ENCODE results near the gene ZBTB21.

The ZBTB21 gene

DNA sequence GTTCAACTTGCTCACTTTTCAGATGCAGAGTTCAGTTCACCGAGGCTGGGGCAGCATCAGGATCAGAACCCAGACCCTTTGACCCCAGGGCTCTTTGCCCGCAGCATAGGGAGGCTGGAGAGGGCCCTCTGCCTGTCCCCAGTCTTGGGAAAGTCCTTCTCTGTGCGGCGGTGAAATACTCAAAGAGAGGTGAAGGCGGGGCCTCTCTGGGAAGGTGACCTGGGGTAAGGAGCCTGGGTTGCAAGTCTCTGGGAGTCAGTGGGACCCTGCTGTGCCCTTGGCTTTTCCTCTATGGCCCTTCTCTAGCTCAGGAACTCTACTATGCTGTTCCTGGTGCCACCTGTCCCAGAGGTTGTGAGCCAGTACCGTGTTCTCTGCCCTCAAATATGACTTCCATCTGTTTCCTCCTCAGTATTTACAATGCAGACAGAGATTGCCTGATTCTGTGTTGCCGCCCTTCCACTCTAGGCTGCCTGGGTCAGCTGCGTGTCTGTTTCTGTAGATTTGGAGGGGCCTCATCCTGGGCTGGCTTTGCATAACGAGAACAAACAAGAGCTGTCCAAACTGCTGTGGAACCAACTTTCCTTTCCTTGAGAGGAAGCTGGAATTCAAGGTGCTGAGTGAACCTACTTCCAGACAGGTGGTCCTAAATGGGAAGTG, 18.7 kb upstream of the ZBTB21 start:
- no peak overlapping the region for H3K4me3 ChIP-seq (ENCODE audit: low read length)
- no peak for DNase-seq (ENCODE audit: low read depth)
- TF ChIP-seq, protein P1, sequence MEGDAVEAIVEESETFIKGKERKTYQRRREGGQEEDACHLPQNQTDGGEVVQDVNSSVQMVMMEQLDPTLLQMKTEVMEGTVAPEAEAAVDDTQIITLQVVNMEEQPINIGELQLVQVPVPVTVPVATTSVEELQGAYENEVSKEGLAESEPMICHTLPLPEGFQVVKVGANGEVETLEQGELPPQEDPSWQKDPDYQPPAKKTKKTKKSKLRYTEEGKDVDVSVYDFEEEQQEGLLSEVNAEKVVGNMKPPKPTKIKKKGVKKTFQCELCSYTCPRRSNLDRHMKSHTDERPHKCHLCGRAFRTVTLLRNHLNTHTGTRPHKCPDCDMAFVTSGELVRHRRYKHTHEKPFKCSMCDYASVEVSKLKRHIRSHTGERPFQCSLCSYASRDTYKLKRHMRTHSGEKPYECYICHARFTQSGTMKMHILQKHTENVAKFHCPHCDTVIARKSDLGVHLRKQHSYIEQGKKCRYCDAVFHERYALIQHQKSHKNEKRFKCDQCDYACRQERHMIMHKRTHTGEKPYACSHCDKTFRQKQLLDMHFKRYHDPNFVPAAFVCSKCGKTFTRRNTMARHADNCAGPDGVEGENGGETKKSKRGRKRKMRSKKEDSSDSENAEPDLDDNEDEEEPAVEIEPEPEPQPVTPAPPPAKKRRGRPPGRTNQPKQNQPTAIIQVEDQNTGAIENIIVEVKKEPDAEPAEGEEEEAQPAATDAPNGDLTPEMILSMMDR (IDR thresholded peaks at IDR 0.05; ENCODE audit: insufficient read depth, low read depth, low read length, missing control alignments) = no peak

DNA sequence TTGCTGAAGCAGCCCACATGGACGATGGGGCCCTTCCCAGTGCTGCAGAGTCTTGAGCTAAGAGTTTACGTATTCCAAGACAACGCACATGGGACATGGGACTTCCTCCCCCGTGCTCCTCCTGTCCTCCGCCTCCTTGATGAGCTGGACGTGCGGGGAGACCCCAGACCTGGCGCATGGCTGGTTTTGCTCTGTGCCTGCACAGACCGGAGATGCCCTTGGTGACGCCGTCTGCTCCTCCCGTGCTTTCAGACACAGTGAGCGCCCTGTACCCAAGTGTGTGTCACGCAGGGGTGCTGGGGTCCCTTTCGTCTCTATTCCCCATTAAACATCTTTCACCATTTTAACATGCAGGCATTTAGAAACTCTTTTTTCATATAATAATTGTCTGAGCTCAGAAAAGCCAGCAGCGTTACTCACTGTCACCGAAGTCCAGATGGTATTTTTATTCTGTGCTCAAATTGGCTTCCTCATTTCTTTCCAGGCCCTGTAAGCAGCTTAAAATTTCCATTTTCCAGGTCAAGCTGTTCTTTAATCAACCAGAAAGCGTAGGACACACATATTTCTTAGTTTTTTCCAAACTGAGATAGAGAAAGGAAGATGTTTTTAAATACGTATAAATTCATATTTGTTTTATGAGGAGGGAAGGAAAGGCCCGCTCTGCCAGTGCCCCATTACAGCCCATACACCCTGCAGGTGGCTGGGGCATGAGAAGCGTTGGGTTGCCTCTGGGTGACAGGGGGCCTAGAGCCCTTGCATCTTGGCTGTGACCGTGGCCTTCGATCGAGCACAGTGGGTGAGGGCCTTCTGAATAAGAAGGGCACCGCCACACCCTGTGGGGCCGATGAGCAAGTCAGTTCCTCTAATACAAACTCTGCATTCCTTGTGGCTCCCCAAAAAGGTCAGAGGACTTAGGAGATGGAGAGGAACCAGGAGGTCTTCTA, 17.9 kb upstream of the ZBTB21 start:
- no peak for DNase-seq (ENCODE audit: low read depth)
- H3K4me3 ChIP-seq (ENCODE audit: low read length) = no peak overlapping the region
- TF ChIP-seq, protein P1 (IDR thresholded peaks at IDR 0.05; ENCODE audit: insufficient read depth, low read depth, low read length, missing control alignments) = no peak

DNA sequence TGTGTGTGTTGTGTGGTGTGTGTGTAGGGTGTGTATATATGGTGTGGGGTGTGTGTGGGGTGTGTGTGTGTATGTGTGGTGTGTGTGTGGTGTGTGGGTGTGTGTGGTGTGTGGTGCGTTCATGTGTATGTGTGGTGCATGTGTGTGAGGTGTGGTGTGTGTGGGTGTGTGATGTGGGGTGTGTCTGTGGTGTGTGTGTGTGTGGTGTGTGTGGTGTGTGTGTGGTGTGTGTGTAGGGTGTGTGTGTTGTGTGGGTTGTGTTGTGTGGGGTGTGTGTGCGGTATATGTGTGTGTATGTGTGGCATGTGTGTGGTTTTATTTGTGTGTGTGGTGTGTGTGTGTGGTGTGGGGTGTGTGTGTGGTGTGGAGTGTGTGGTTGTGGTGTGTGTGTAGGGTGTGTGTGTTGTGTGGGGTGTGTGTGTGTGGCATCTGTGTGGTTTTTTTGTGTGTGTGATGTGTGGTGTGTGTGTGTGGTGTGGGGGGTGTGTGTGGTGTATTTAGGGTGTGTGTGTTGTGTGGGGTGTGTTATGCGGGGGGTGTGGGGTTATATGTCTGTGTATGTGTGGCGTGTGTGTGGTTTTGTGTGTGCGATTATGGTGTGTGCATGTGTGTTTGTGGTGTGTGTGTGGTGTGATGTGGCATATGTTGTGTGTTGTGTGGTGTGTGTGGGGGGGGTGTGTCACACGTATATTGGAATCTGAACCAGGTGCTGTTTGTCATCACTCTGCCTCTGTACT, 17.1 kb upstream of the ZBTB21 start:
- no peak overlapping the region for H3K4me3 ChIP-seq (ENCODE audit: low read length)

DNA sequence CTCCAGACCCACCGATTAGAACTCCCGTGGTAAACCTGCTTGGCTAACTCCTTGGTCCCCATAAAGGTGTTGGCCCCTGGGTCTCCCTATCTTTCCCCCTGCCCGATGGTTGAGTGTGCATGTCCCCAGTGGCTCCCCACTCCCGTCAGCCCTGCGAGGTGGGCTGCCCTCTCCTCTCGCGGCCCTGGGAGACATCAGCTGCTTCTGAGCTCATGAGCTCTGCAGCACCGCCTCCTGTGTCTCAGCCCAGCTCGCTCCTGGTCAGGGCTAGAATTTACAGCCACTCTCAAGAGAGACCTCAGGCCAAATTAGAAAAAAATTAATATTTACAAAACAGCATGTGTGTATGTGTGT, 15.9 kb upstream of the ZBTB21 start:
- TF ChIP-seq, protein P1 (IDR thresholded peaks at IDR 0.05; ENCODE audit: insufficient read depth, low read depth, low read length, missing control alignments) = no peak
- DNase-seq (ENCODE audit: low read depth) = no peak
- no peak overlapping the region for H3K4me3 ChIP-seq (ENCODE audit: low read length)

More for the DNA sequence above, 17.1 kb upstream of the ZBTB21 start:
- DNase-seq (ENCODE audit: low read depth) = no peak
- TF ChIP-seq, protein P1 (IDR thresholded peaks at IDR 0.05; ENCODE audit: insufficient read depth, low read depth, low read length, missing control alignments) = no peak

DNA sequence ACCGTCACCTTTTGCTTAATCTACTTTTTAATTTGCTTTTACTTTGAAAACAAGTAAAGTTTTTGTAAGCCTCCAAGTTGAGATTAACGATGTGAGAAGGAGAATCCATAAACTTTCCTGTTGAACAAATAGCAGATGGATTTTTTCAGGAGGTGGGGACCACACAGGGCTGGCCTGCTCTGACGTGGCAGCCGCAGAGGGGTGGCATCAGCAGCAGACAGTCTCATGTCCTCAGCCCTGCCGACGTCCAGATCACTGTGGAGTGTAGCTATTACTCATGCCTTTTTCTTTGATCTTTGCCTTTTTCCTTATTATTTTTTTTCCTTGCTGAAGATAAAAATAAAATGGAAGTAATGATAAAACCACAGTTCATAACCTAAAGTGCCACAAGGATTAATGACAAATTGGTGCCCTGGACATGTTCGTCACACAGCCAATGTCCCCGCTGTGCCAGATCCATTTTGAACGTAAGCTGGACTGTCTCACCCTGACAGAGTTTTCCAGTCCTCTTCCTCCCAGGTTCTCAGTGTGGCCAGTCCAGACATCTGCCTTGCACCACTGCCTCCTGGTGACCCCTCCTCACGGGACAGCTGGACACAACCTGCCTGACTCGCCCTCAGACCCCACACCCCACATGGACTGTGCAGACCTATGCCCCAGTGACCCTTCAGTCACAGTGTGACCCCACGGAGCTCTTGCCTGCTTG, 15.4 kb upstream of the ZBTB21 start:
- H3K4me3 ChIP-seq (ENCODE audit: low read length) = no peak overlapping the region
- no peak for DNase-seq (ENCODE audit: low read depth)
- TF ChIP-seq, protein P1 (IDR thresholded peaks at IDR 0.05; ENCODE audit: insufficient read depth, low read depth, low read length, missing control alignments) = no peak

DNA sequence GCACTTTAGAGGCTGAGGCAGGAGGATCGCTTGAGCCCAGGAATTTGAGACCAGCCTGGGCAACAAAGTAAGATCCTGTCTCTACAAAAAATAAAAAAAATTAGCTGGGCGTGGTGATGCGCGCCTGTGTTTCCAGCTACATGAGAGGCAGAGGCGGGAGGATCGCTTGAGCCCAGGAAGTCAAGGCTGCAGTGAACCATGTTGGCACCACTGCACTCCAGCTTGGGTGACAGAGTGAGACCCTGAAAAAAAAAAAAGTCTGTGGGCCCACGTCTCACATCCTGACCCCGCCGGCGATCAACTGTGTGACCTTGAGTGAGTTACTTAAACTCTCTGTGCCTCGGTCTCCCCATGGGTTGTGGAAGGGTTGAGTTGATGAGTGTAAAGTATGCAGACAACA, 12.7 kb upstream of the ZBTB21 start:
- no peak overlapping the region for H3K4me3 ChIP-seq (ENCODE audit: low read length)
- TF ChIP-seq, protein P1 (IDR thresholded peaks at IDR 0.05; ENCODE audit: insufficient read depth, low read depth, low read length, missing control alignments) = no peak
- no peak for DNase-seq (ENCODE audit: low read depth)

All from epithelial cell of esophagus (primary cell).